HG03432 (cell line): ENCODE data around the gene ZMYND10.

Experiments used
- ATAC-seq: cut with Tn5 transposase; IDR thresholded peaks from one replicate; pipeline ENCODE4 v1.9.1; 2021; ENCODE audit warnings: mild to moderate bottlenecking, moderate library complexity; ENCODE audit not compliant: unreplicated experiment

ZMYND10 gene

DNA sequence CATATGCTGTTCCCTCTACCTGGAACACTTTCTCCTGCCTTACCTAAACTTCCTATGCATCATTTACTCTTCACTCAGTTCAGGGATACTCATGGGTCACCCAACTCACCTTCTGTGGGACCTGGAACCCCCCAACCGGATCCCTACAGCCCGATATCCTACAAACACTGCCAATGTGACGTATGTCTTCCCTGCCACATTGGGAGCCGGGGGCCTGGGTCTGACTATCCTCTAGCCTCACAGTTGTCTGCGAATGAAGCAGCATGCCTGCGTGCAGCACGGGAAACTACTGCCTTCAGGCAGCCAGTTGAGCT lies 4.6 kb upstream of the ZMYND10 start:
- ATAC-seq = no peak

DNA sequence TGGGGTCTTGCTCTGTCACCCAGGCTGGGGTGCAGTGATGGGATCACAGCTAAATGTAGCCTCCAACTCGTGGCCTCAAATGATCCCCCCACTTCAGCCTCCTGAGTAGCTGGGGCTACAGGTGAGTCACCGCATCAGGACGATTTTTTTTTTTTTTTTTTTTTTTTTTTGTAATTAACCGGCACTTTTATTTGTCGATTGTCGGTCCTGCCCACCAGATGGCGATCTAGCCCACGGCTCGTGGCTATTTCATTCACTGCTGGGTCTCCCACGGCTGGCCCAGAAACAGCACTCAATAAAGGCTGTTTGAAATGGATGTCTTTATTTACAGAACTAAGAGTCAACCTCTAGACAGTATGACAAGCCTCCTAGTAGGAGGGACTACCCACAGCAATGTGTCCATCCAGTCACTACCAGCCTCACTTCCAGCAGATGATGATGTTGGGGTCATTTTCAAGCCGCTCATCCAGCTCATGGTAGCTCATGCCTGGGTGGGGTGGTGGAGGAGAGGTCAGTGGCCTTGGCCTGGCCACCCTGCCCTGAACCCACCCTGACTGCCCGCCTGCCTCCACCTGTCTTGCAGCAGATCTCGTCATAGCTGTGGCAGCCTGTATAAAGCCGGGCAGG lies 1.8 kb upstream of the ZMYND10 start:
- no peak for ATAC-seq

DNA sequence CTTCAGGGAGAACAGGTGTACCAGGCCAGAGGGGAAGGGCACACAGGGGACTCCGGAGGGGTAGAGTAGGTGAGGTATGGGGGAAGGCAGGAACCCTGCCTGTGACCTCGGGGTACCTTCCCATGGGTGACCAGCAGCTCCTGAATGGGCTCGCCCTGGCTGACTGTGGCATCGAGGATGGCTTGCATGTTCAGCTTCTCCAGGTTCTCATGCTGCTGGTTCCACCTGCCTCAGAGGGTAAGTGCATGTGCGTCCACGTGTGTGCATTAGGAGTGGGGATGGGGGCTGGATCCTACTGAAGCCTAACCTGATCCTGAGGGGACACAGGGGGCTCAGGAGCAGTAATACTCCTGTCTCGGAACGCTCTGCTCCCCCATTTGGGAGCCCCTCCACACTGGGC lies 524 bp downstream of the ZMYND10 start:
- ATAC-seq = no peak

DNA sequence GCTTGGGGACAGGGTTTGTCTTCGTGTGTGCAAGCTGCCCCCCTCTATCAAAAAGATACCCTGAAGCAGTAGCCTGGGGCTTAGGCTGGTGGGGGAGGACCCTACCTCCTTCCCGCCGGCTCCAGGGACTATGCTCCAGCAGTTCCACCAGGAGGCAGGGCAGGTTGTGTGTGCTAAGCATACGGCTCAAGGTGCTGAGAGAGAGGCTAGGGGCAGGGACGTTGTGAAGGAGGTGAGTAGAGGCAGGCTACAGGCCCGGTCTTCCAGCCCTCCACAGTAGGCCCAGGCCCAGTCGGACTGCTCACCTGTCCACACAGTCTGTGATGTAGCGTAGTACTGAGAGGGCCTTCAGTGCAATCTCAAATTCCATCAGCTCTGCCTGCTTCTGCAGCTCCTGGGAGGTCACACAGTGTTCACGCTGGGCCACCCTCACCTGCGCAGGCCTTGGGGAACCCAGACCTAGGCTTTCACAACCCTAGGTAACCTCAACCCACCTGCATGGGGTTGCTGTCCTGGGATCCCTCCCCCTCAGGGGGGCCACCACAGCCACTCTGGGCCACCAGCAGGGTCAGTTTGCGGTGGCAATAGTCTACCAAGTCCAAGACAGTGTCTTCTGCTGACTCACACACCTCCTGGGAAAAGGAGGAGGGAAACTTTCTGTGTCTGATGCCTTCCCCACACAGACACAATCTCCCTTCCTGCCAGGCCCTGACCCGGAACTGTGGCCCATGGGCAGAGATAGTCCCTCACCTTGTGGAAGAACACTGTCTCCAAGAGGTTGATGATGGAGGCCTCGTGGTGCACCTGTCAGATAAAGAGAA lies 2.5 kb downstream of the ZMYND10 start:
- ATAC-seq = no peak

DNA sequence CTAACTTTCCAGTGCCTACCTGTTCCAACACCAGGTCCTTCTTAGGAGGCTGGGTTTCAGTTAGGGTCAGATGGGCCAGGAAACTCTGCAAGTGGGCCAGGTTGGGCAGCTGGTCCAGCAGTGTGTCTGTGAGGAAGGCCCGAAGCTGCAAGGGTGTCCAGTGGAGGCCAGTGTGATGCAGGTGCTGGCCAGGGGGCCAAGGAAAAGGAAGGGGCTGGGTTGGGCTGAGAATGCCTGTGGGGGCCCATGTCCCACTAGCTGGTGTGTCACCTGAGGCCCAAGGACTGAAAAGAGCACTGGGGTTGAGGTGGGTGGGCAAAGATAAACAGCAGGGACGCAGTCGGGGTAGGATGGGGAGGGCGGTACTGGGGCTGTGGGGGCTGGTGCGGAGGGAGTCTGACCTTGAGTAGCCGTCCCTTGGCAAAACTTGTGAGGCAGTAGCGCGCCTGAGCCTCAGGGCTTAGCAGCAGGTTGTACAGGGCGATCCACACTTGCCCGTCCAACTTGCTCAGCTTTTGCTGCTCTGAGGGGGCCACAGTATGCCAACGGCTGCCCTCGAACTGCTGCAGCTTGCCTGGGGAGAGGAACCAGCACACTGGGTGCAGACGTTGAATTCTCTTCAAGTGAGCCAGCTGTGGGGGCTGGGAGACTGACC lies 3.4 kb downstream of the ZMYND10 start:
- ATAC-seq = no peak

DNA sequence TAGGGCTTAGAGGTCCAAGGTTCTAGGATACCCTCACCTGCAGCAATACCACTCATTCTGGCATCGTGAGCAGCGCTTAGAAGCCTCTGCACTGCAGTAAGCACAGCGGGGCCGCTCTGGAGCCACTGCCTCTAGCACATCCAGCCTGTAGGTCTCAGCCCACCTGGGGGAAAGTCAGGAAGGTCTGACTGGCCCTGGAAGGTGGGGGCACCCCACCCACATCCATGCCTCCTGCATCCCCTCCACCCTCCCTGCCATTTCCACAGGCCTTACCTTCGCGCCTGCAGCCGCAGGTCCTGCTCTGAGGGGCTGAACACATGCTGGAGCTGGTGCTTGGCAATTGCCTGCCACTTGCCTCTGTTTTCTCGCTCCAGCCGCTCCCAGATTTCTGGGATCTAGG lies 4.0 kb downstream of the ZMYND10 start:
- no peak for ATAC-seq

DNA sequence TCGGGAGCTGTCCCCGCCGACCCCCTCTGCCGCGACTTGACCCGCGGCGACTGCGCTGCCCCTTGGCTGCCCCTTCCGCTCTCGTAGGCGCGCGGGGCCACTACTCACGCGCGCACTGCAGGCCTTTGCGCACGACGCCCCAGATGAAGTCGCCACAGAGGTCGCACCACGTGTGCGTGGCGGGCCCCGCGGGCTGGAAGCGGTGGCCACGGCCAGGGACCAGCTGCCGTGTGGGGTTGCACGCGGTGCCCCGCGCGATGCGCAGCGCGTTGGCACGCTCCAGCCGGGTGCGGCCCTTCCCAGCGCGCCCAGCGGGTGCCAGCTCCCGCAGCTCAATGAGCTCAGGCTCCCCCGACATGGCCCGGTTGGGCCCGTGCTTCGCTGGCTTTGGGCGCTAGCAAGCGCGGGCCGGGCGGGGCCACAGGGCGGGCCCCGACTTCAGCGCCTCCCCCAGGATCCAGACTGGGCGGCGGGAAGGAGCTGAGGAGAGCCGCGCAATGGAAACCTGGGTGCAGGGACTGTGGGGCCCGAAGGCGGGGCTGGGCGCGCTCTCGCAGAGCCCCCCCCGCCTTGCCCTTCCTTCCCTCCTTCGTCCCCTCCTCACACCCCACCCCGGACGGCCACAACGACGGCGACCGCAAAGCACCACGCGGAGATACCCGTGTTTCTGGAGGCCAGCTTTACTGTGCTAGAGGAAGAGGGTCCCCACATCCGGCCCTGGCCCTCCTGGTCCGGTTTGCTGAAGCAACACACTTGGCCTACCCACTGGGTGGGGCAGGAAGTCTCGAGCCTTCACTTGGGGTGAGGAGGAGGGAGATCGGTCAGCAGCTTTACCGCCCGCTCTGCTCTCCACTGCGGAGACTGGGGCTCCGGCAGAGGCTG lies 4.8 kb downstream of the ZMYND10 start, which contains the start of gene RASSF1:
Gene RASSF1, minus strand, starts transcription at position 389 of the 882 bp plus-strand sequence. Its CDS starts 31 bp downstream, at position 358.
- peak; percentile 20 for ATAC-seq

DNA sequence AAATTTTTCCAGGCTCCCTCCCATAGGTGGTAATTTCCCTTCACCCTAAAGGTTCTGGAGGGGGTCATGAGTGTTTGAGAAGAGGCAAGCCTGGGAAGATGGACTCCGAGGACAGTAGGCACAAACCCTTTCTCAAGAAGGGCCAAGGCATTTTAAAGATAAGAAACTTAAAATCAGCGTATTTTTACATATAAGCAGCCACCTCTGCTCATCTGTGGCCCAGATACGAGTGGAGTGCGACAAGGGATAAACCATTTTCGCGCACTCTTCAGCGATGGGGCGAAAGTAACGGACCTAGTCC lies 5.4 kb downstream of the ZMYND10 start:
- ATAC-seq = no peak

DNA sequence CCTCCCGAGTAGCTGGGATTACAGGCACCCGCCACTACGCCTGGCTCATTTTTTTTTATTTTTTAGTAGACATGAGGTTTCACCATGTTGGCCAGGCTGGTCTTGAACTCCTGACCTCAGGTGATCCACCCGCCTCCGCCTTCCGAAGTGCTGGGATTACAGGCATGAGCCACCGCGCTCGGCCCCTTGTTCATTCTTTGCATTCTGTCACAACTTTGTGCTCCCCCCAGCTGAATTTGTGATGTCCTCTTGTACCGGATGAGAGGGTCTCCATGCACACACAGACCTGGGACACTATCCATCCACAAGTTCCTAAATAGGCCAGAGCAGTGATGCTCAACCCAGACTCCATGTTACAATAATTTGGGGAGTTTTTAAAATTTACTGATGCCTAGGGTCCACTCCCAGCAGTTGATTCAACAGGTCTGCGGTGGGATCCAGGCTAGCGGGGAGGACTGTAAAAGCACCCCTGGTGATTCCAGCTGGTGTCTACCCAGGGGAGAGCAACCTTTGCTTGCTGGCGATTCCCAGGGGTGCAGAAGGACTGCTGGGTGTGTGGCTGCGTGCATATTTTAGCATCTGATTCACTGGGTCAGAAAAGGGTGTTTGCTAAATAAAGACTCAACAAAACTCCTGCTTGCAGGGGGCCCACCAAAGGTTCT lies 5.9 kb downstream of the ZMYND10 start:
- ATAC-seq = no peak

DNA sequence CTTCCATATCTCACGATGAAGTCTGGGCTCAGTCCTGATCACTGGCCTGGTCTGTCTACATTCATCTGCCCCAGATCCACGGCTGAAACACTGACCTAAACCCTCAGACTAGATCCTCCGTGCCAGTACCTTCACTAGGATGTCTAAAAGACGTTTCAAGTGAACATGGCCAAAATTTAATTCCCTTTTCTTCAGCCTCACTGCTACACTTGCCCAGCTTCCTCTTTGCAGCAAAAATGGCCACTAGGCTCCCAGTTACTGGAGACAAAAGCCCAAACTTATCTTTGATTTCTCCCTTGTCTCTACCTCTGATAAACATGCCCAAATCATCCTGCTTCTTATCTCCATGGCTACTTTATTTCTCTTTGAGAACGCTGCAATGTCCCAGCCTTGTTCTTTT lies 6.6 kb downstream of the ZMYND10 start:
- no peak for ATAC-seq

DNA sequence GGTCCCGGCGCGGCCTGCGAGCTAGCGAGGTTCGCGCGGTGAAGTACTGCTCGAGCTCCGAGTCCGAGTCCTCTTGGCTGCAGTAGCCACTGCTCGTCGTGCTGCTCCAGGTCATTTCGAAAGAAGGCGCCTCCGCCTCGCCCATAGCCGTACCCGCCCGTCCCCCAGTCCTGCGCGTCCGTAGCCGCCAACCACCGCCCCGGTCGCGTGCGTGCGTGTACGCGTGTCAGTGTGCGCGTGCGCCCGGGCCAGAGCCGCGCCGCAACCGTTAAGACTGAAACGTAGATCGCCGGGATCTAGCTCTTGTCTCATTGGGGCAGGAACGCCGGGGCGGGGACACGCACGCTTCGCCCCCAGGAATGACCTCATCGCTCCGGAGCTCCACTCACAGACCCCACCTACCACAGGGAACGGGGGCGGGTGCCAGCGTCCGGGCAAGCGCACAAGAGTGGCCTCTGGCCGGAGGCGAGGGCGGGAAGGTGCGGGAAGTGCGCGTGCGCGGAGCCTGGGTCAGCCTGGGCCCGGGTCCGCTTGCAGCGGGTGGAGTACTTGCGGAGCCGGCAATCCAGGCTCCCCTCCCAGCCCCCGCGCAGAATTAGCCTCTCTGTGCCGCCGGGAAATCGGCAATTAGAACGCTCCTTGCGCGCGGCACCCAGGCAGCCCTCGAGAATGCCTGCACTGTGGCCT lies 8.2 kb downstream of the ZMYND10 start:
- peak; percentile 76 for ATAC-seq

DNA sequence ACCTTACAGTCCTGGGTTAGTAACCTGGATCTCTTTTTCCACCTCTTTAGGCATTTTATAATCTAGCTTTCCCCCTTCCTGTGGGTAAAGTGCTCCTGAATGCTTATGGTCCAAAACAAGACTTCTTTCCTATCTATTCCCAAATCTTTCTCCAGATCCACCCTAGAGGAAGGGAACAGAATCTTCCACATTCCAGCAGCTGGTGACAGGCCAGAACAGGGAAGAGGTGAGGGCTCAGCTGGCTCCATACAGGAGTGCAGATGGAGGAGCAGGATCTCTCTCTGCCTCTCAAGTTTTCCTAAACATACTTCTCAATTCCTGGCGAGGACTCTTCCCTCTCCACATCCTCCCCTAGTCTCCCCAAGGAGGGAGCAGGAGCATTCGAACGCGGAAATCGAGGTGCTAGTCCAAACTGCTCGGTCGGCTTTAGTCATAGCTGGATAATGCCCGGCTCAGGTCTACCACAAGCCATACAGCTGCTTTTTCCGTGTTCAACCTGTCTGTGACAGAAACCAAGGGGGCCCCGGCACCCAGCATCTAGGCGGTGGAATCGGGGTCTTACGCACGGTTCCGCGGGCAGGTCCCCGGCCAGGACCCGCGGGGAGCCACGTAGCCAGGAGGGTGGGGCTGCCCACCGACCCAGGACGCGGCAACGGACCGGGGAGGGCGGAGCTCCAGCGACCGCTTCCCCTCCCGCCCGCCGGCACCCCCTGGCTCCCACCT lies 8.9 kb downstream of the ZMYND10 start:
- peak; percentile 39 for ATAC-seq

DNA sequence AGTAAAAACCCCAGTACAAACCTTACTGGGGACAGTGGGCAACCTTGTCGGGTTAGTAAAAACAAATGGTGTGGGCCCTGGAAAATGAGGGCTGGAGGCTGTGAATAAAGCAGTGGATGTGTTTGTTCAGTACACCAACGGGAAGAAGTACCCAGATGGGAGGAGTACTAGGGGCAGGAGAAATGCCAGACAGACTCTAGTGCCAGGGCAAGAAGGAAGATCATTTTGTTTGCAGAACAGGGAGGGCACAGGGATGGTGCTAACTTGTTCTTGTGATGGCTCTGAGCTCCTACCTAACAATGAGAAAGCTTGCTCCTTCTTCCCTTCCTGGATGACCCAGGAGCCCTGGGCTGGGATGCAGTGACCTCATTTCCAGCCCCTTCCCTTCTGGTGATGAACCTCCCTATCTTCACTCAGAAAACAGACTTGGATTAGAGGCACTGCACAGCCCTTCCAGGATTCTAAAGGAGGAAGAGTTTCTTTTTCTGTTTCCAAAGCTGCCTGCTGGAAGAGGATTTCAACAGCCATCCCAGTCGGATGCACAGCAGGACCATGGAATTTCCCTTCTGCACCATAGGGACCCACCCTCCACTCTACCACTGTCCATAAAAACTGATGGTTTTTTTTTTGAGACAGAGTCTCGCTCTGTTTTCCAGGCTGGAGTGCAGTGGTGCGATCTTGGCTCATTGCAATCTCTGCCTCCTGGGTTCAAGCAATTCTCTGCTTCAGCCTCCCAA lies 11.0 kb downstream of the ZMYND10 start:
- ATAC-seq = no peak

DNA sequence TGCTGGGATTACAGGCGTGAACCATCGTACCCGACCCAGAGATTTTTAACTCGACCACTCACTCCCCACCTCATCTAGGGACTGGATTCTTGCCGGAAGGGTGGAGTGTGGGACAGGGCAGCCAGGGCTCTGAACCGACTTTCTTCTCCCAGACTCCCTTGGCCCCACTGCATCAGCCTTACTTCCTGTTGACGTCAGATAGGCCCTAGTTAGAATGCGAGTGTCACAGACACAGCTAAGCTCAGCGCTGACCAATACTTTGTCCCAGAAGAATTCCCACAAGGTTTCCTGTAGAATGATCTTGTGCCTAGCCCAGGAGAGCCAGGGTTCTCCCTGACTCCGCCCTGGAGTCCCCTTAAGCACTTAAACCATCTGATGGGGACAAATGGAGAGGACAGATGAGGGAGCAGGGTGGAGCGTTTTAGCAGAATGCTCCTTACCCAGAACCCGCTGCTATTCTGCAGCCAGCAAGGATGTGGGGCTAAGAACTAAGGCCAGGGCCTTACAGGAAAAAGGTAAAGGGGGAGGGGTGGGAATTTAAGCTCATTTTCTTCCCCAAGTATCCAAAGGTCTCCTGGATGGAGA lies 11.7 kb downstream of the ZMYND10 start:
- no peak for ATAC-seq

DNA sequence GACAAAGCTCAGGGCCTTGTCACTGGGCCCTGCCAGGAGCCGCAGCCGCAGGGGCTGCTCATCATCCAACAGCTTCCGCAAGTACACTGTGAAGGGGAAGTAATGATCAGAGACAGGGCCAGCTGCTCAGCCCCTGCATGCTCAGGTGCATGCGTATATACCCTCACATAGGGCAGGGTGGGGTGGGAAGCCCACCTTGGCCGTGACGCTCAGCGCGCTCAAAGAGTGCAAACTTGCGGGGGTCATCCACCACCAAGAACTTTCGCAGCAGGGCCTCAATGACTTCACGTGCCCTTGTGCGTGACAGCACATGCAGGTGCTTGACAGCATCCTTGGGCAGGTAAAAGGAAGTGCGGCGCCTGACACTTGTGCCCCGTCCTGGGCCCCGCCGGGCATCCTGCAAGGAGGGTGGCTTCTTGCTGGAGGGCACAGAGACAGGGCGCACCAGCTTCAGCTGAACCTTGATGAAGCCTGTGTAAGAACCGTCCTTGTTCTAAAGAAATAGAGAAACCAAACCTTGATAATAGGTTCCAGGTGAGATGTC lies 14.1 kb downstream of the ZMYND10 start:
- no peak for ATAC-seq

DNA sequence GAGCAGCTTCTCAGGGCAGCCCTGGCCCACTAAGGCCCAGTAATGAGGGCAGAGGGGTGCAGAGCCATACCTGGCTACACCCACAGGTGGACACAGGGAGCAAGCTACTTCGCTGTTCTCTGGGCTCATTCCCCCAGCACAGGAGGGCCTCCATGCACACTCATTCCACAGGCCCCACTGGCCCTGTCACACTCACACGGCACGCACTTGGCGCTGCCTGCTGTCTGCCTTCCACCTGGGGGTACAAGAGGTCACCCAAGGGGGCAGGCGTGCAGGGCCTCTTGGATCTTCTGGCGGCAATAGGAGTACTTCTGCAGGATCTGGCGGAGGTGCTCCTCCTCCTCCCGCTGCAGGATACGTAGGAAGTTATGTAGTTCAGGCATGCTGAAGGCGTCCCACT lies 15.2 kb downstream of the ZMYND10 start:
- ATAC-seq = no peak

DNA sequence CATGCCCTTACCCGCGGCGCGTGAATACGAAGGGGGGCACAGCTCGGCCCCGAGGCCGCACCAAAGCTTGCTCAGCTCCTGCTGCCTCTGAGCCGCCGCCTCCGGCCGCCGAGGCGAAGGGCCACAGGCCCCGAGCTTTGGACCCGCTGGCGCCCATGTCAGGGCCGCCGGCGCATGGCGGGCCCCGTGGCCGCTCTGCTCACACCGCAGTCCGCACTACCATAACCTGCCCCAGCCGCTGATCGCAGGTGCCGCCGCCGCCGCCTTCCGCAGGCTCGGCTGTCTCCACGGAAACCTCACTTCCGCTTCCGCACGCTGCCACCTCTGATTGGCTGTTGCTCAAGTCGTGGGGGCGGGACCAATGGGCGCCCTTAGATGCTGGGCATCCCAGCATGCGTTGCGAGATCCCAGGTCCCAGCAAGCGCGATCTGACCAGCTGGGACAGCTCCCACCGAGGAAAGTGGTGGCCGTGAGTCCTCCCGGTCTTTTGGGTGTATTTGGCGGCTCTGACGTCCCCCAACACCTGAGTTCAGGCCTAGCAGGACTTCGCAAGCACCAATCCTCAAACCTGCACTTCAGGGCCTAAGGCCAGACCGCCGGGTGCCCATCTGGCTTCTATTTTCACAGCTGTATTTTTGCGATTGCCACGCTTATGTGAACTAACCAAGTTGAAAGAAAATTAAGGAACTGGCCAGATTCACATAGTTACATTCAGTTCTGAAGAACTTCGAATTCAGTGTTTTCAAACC lies 17.4 kb downstream of the ZMYND10 start, which contains the start of gene TUSC2:
Gene TUSC2, minus strand, starts transcription at position 281 of the 749 bp plus-strand sequence. Its CDS starts 124 bp downstream, at position 157.
- ATAC-seq = peak; percentile 88
